ENCODE results near the gene OR6C6.
"Not testable (repeated sequence)": the region's sequence is repeated elsewhere in the genome, so short reads cannot be mapped to it uniquely, and the experiment has no call there.

OR6C6 gene

DNA sequence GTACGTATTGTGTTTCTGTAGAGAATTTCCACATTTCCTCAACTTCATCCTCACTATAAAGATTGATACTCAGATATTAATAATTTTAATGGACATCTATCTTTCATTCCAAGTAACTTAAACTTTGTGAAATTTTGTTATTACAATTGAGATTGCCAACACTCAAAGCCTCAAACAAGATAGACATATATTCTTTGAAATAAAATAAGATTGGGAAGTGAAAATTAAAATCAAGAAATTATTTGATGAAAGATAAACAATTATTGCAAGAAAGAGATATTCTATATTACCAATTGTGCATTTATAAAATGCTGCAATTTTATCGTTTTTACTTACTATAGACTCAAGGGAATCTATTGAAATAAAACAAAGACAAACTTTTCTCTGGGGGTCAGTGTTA lies at the start of gene OR6C6:
TSS of gene OR6C6 (minus strand) at position 101 of the 400 bp plus-strand sequence. CDS start 1,337 bp downstream, outside the sequence.
- no peak for DNase-seq

DNA sequence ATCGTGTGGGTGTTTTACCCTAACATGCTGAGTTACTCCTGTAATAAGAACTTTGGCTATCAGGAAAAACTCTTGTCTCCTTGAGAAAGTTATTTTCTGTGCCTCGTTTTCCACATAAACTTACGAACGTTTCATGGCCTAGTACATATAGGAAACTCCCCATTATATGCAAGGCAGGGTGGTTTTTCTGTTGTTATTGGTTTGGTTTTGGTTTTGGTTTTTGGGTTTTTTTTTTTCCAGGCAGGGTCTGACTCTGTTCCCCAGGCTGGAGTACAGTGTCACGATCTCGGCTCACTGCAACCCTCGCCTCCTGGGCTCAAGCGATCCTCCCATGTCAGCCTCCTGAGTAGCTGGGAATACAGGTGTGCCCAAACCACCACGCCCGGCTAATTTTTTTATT lies 39.6 kb upstream of the OR6C6 start:
- no peak for DNase-seq

DNA sequence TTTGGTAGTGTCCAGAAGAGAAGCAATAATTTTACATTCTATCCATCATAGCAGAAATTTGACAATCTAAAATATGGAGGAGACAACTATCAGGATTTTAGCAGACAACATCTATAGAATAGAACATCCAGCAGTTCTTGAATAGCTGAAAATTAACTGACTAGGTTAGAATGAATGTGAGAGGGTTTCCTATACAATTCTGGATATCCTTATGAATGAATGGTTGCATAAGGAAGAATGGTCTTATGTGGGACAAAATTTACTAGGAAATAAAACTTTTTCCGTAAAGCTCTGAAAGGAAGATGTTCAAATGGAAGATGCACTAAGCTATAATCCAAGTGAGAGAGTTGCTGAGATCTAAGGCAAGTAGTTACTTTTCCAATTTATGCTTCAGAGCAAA lies 34.1 kb upstream of the OR6C6 start, which contains the start of gene OR6C3:
TSS of gene OR6C3 (plus strand) at position 301 of the 400 bp plus-strand sequence. CDS start 955 bp downstream, outside the sequence.
- DNase-seq, result no peak

DNA sequence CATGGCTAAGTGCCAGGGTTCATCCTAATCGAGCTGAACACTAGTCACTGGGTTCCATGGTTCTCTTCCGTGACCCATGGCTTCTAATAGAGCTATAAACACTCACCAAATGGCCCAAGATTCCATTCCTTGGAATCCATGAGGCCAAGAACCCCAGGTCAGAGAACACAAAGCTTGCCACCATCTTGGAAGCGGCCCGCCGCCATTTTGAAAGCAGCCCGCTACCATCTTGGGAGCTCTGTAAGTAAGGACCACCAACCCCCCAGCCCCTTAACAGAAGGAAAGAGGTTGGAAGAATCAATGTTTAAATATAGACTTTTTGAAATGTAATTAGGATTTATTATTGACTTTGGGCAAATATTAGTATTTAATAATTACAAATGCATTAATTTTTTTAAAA lies 29.4 kb upstream of the OR6C6 start:
- DNase-seq, result not testable (repeated sequence)

DNA sequence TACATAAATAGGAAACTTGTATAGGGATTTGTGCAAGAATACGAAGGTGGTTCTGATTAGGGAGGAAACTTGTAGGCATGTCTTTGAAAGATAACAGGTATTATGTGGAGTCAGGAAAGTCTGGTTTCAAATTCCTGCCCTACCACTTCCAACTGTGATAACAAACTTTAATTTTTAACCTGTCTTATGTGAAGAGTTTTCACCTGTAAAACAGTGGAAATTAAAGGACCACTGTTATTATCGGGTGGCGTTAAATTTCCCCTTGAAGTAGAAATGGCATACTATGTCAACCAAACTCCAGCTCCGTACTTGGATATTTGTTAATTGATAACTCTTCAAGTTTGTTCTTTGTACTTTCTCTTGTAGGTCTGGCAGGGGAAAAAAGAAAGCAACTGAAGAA lies 23.8 kb upstream of the OR6C6 start:
- no peak for DNase-seq

DNA sequence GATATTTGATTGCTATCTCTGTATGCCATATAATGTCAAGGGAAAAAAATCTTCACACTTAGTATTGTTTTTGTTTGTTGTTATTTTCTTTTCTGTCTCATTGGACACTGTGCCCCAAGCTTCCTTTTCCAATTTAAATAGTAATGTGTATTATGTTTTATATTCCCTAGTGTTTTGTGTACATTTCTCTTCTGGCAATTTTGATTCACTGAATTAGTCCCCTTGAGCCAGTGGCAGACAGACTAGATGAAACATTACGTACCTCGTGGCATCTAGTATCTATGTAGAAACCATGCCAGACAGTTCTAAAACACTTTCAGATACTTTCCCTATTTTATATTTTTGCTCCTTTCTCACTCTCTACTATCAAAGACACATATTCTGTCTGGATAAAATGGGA lies 17.7 kb upstream of the OR6C6 start, which contains the start of gene OR6C1:
TSS of gene OR6C1 (plus strand) at position 301 of the 400 bp plus-strand sequence. CDS start 6,257 bp downstream, outside the sequence.
- DNase-seq, result no peak

DNA sequence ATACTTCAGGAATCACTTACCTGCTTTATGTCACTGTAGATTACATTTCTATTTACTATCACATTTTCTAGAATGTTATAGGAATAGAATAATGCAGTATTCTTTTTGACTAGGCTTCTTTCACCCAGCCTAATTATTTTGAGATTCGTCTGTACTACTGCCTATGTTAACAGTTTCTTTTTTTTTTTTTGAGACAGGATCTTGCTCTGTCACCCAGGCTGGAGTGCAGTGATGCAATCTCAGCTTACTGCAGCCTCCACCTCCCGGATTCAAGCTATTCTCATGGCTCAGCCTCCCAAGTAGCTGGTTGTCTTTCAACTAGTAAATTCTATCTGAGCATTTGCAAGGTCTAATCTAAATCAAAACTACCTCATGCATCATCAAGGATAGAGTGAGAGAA lies 6.4 kb downstream of the OR6C6 start:
- DNase-seq, result no peak

DNA sequence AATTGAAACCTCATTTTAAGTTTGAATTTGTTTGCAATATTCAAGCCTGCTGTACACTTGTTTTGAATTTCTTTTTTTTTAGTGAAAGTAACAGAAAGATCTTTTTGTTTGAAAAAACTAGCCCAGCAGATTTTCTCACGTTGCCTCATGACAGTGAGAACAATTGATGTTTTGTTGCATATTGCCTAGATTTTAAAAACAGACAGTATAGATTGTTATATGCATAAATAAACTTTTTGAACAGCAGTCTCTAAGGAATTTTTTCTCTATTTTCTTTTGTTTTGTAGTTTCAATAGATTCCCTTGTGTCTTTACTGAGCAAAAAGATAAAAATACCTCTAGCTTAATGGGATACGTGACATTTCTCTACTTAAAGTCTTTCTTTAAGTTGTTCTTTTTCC lies 15.4 kb downstream of the OR6C6 start:
- no peak for DNase-seq

DNA sequence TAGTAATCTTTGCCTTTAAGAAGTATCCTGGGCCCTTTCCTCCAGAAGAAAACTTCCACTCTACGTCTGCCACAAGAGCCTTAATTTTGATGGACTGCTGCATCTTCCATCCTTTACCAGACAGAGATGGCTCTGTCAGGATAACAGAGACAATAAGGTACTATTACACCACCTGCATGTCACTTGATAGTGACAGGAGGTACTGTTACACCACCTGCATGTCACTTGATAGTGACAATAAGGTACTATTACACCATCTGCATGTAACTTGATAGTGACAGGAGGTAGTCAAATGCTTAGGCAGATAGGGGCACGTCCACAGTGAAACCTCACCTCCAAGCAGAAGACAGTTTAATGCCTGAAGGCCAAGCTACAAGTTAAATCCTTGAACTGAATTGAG lies 38.1 kb downstream of the OR6C6 start:
- no peak for DNase-seq

DNA sequence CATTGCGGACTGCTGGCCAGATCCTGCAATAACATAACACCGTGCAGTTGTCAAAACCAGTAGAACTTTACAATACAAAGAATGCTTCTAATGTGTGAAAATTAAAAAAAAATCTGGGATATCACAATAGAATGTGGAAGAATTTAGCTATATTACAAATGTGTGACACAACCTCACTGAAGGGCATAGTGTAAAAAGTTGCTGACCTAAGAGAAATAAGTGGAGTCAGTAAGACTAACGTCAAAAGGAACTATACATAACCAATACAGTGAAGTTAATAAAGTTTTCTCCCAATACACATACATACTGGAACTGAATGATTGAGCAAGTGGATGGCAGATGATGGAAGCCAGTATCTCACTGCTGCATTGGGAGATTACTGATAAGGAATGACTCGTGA lies 39.5 kb downstream of the OR6C6 start:
- no peak for DNase-seq

DNA sequence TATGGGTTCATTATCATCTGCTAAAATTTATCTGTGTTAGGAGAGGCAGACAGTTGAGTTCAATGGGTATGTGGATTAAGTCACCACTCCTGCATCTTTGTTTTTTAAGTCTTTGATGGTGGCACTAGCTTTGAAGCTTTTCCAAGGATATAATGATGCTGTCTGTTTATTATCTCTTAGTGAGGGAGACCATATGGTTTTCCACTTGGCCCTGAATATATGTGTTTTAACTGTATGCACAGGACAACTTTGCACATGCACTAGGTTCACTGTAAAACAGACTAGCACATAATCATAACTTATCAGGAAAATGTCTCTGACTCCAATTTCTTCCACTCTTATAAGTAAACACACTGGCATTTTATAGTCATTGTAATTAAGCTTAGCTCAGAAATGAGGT lies 43.1 kb downstream of the OR6C6 start:
- DNase-seq, result no peak

DNA sequence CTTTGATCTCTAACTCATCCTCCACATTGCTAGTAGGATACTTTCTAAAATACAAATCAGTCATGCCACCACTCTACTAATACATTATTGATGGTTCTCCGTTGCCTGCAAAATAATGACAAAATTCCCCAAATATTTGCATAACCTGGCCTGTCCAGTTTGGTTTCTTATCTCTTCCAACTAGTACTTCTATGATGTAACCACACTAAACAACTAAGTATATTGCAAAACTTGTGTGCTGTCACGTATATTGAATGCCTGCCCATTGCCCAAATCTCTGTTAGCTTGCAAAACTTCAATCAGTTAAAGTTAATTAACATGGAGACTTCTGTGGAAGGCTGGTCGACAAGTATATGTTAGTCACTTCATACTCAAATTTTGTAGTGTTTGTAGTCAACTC lies 45.4 kb downstream of the OR6C6 start:
- DNase-seq, result no peak

DNA sequence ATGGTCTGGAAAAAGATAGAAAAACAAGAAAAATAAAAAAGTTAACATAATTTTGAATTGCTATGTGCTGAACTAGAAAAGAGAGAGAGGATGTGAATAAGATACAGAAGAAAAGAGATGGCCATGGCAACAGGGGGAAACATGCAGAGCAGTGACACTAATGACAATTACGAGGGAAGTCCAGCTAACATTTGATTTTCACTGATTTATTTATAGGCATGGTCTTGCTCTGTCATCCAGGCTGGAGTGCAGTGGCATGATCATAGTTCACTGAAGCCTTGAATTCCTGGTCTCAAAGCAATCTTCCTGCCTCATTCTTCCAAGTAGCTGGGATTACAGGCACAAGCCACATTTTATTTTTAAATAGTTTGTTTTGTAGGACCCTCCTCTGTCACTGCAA lies 50.2 kb downstream of the OR6C6 start:
- DNase-seq, result no peak

DNA sequence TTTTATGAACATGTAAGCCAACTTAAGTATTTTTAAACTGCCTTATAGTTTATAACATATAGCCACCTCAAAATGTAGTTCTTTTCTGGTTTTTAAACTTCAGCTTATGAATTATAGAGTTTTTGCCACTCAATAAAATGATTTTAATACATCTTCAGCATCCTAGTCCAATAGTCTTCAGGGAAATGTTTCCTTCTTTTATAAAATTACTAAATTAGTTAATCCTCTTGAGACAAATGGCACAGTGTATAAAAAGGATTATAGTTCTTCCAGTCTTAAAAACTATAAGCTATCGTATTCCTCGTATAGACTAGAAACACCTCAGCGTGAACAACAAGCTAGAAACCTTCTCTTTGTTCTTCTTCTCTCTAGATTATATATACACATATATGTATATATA lies 52.1 kb downstream of the OR6C6 start, which contains the start of gene OR6C74:
TSS of gene OR6C74 (plus strand) at position 301 of the 400 bp plus-strand sequence. CDS start 2,679 bp downstream, outside the sequence.
- DNase-seq, result no peak
